Omental fat pad (tissue), 4 donors: ENCODE data around the gene RAB14. TPM values are rescaled to one million over a fixed set of nuclear protein-coding genes. Genes with fewer than 3 reads are reported as not detected.

Experiments
- ATAC-seq: fragments of 150-250 bp; one replicate; pipeline ENCODE4 v1.9.1; 2016; ENCODE audit warnings: mild to moderate bottlenecking, moderate library complexity; ENCODE audit not compliant: low FRiP score
- DNase-seq: peaks from one replicate; pipeline ENCODE4 v3.0.0-alpha.2; 2019; ENCODE audit warnings: low spot score
- total RNA-seq, 4 donors: library from RNA; depleted of rRNA; stranded (reverse); fragments of >200 nt; gene quantifications; one replicate each; pipeline ENCODE4 v1.1.0, GENCODE V29; 2016
- TF ChIP-seq, protein P1 (sequence below), 3 donors: fragments of 450-650 bp; IDR thresholded peaks; one replicate each; pipeline ENCODE4 v1.5.1; 2016 to 2017; ENCODE audit warnings: antibody characterized with exemption in 3 of 3, mild to moderate bottlenecking in 3 of 3, moderate library complexity in 2 of 3

Gene RAB14
- total RNA-seq, 4 donors from 2014 or later = 31.0 to 44.8 (median 35.6) TPM

DNA sequence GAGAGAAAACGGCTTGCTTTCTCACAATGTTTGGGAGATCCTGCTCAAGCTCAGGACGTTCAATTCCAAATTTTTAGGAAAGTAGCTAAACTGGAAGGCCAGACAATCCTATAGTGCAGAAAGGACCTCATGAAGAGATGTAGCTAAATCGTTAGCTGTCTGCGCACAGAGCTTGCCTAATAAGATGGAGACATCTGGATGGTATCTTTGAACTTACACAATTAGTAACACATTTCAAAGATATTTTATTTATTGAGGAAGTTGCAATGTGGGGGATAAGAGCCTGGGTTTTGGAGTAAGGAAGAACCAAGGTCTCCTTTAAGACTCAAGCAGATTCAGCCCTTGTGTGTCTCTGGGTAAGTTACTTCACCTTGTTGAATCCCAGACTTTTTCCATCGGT is 28.6 kb upstream of the RAB14 start:
- no peak for ATAC-seq
- DNase-seq = no peak
- TF ChIP-seq, protein P1, sequence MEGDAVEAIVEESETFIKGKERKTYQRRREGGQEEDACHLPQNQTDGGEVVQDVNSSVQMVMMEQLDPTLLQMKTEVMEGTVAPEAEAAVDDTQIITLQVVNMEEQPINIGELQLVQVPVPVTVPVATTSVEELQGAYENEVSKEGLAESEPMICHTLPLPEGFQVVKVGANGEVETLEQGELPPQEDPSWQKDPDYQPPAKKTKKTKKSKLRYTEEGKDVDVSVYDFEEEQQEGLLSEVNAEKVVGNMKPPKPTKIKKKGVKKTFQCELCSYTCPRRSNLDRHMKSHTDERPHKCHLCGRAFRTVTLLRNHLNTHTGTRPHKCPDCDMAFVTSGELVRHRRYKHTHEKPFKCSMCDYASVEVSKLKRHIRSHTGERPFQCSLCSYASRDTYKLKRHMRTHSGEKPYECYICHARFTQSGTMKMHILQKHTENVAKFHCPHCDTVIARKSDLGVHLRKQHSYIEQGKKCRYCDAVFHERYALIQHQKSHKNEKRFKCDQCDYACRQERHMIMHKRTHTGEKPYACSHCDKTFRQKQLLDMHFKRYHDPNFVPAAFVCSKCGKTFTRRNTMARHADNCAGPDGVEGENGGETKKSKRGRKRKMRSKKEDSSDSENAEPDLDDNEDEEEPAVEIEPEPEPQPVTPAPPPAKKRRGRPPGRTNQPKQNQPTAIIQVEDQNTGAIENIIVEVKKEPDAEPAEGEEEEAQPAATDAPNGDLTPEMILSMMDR (IDR thresholded peaks at IDR 0.05) = no peak

DNA sequence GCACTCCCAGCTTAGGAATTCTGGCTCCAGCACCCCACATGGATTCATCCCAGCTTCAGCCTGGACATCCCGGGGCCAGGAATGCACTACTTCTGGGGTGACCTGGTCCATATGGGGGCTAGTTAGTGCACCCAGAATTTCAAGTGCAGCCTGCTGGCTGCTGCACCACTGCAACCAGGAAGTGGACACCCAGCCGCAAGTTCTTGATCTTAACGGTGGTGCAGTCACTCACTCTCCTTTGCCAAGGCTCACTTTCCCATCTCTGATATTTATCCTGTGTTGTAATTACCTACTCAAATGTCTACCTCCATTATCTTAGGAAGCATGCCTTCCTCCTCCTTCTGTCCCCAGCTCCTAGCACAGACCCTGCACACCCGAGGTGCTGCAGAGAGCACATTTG is 26.2 kb upstream of the RAB14 start:
- TF ChIP-seq, protein P1 (IDR thresholded peaks at IDR 0.05) = no peak
- DNase-seq (no peak), ATAC-seq (no peak)

DNA sequence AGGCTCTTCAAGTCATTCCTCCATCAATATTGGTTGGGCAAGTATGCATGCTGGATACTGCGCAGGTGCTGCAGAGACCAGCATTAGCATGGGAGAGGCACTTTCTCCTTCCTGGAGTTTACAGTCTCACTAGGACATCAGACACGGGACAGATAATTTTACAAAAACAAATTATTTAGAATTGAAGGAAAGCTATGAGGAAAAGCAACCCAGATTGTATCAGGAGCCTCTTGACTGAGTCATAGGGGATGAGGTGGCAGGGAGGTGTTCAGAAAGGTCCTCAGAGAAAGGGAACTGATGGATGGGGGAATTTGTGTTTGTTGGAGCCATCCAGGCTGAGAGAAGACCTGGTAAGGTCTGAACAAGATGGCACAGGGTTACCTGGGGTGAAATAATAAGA is 24.5 kb upstream of the RAB14 start:
- ATAC-seq = no peak
- TF ChIP-seq, protein P1 (IDR thresholded peaks at IDR 0.05) = no peak
- no peak for DNase-seq

DNA sequence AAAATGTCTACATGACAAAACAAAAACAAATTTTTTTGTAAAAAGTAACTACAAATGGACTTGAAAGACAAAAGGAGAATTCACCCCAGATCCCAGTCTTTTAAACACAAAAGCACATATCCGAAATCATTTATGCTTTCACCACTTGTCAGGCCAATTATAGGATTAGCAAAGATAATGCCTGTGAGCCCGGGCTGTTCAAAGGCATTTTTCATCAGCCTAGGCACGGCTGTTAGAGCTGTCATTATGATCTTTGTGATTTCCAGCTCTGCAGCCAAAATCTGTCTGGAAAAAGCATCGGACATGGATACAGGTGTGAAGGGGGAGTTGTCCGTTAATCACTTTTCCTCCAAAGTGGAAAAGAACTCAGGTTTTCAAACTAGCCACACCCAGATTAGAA is 23.6 kb upstream of the RAB14 start:
- no peak for DNase-seq
- ATAC-seq = no peak

DNA sequence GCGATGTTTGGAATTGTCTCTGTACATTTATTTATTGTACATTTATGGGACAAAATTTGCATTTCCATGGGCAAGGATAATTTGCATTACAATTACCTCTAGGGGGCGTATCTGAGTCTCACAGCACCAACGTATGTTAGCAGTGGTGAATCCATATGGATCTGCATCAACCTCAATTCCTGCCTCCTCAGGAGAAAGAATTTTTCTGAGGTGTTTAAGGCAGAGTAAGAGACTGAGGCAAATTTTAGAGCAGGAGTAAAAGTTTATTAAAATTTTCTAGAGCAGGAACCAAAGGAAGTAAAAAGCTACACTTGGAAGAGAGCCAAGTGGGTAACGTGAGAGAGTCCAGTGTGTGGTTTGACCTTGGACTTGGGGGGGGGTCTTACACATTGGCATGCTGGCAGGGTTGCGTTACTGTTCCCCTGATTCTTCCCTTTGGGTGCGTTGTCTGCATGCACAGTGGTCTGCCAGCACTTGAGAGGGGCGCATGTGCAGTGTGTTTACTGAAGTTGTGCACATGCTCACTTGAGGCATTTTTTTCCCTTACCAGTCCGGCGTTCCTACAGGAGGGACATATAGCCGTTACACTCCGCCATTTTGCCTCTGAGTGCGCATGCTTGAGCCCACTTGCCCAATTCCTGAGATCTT is 21.0 kb upstream of the RAB14 start:
- no peak for DNase-seq
- TF ChIP-seq, protein P1 (IDR thresholded peaks at IDR 0.05) = peak in 1 of 3 donors; percentile 19
- ATAC-seq = no peak

More for the DNA sequence above, 23.6 kb upstream of the RAB14 start:
- TF ChIP-seq, protein P1 (IDR thresholded peaks at IDR 0.05) = no peak

DNA sequence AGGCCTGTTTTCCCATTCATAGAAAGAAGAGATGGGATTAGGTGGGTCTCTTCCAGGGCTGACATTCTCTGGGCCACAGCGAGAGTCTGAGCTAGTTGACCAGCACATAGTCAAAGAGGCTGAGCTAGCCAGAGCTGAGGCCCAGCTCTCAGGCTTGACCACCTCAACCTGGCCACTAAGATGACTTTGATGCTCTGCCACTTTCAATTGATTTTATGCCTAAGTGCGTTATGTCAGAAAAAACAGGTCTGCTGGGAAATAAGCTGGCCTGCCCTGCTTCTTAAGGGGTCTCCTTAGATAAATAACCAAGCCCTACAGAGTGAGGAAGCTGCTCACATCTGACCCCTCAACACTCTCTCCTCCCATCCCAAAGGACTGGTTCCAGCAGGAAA is 20.0 kb upstream of the RAB14 start:
- TF ChIP-seq, protein P1 (IDR thresholded peaks at IDR 0.05) = no peak
- DNase-seq = no peak
- ATAC-seq = no peak

DNA sequence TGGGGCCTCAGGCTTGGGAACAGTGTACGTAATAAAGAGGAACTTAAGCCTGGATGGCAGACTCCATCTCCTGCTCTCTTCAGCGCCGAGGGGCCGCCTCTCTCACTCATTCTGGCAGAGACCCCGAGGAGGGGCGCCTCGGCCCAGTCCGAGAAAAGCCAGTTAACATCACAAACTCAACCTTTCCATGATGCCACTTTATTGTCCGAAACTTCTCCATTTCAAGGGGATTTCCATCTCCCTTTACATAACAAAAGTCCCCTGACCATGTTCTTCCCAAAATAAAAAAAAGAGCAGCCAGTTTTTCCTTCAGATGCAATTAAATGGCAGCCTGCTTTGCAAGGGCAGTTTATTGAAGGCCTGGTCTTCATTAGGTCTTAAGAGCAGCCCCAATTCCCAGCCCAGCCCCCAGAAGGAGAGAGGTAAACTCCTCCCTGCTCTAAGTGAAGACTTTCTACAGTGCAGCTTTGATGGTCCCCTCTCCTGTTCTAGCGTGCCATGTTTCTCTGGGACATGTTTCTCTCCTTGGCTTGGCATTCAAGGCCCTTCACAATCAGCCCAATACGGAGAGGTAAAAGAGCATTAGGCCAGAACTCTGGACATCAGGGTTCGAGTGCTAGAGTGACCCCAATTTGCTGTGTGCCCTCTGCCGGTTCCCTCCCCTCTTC is 19.5 kb upstream of the RAB14 start:
- TF ChIP-seq, protein P1 (IDR thresholded peaks at IDR 0.05) = no peak
- ATAC-seq (no peak), DNase-seq (no peak)
